ENCODE data around the gene PPL. TPM values are rescaled to one million over a fixed set of nuclear protein-coding genes. Genes with fewer than 3 reads are reported as not detected.
A peak's percentile ranks its signal among the peaks of the same experiment; 100 is the strongest.

The PPL gene
- total RNA-seq, 1 experiment from 2014 or later: 28.5 TPM

GRCh38 chr16:4895366-4895765, 41.6 kb downstream of the PPL start:
- no peak for ATAC-seq
- no peak overlapping the region for H3K4me3 Mint-ChIP-seq
- no peak for DNase-seq (ENCODE audit: low spot score)
- no peak for TF ChIP-seq EMX1 (CRISPR knock-in tag; IDR thresholded peaks at IDR 0.05)
- no peak for TF ChIP-seq ZMAT4 (CRISPR knock-in tag; IDR thresholded peaks at IDR 0.05)
- TF ChIP-seq ZNF232 (CRISPR knock-in tag; IDR thresholded peaks at IDR 0.05): no peak
- TF ChIP-seq ZNF219 (CRISPR knock-in tag; IDR thresholded peaks at IDR 0.05; ENCODE audit: borderline replicate concordance): no peak
- TF ChIP-seq SOX15 (CRISPR knock-in tag; IDR thresholded peaks at IDR 0.05): no peak
- TF ChIP-seq SMAD4 (CRISPR knock-in tag; IDR thresholded peaks at IDR 0.05): no peak
- TF ChIP-seq ATF3 (CRISPR knock-in tag; conservative IDR thresholded peaks at IDR 0.05): no peak
- TF ChIP-seq KAT7 (CRISPR knock-in tag; IDR thresholded peaks at IDR 0.05; ENCODE audit: borderline replicate concordance): no peak
- no peak for TF ChIP-seq USF1 (CRISPR knock-in tag; IDR thresholded peaks at IDR 0.05)
- no peak for TF ChIP-seq NR2C2 (CRISPR knock-in tag; IDR thresholded peaks at IDR 0.05)
- TF ChIP-seq, protein P1, sequence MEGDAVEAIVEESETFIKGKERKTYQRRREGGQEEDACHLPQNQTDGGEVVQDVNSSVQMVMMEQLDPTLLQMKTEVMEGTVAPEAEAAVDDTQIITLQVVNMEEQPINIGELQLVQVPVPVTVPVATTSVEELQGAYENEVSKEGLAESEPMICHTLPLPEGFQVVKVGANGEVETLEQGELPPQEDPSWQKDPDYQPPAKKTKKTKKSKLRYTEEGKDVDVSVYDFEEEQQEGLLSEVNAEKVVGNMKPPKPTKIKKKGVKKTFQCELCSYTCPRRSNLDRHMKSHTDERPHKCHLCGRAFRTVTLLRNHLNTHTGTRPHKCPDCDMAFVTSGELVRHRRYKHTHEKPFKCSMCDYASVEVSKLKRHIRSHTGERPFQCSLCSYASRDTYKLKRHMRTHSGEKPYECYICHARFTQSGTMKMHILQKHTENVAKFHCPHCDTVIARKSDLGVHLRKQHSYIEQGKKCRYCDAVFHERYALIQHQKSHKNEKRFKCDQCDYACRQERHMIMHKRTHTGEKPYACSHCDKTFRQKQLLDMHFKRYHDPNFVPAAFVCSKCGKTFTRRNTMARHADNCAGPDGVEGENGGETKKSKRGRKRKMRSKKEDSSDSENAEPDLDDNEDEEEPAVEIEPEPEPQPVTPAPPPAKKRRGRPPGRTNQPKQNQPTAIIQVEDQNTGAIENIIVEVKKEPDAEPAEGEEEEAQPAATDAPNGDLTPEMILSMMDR (IDR thresholded peaks at IDR 0.05): no peak
- TF ChIP-seq FOXK1 (CRISPR knock-in tag; IDR thresholded peaks at IDR 0.05): no peak
- no peak for TF ChIP-seq PRRX2 (CRISPR knock-in tag; IDR thresholded peaks at IDR 0.05)
- TF ChIP-seq CREM (CRISPR knock-in tag; IDR thresholded peaks at IDR 0.05): no peak
- no peak for TF ChIP-seq ETV6 (CRISPR knock-in tag; IDR thresholded peaks at IDR 0.05)
- TF ChIP-seq ZNF138 (CRISPR knock-in tag; conservative IDR thresholded peaks at IDR 0.05): no peak
- no peak for TF ChIP-seq MXD4 (CRISPR knock-in tag; IDR thresholded peaks at IDR 0.05; ENCODE audit: borderline replicate concordance)
- TF ChIP-seq, protein P2, sequence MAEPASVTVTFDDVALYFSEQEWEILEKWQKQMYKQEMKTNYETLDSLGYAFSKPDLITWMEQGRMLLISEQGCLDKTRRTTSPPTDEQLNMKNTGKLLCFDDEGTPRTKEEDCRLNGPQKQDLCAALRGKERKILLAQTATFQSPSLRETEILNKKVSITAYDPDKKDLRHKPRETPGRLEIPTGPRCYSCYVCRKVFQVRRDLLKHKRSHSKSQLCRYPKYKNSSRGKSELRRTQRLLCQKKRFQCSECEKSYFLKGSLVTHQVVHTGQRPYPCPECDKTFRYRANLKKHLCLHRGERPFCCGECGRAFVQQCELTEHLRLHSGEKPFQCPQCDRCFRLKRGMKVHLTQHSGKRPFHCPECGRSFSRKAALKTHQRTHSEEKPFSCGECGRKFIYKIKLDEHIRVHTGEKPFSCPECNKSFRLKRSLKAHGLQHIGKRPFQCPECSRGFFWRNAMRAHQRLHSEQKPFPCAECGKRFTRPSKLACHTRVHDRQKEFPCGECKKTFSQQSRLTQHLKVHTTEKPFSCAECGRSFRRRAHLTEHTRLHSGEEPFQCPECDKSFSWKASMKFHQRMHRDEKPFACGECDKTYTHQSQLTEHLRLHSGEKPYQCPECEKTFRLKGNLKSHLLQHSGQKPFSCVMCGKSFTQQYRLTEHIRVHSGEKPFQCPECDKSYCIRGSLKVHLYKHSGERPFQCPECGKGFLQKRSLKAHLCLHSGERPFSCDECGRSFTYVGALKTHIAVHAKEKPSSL (CRISPR knock-in tag; conservative IDR thresholded peaks at IDR 0.05): no peak
- H3K36me3 Mint-ChIP-seq: peaks cover 32% of the 10 kb centered on the region
- no peaks in the 10 kb centered on the region for H3K27me3 Mint-ChIP-seq (ENCODE audit: low read depth)
- H3K4me1 Mint-ChIP-seq: no peaks in the 10 kb centered on the region
- peaks cover 6% of the 10 kb centered on the region for H3K9me3 Mint-ChIP-seq
- POLR2A ChIA-PET: no interaction called here
- H3K27ac Mint-ChIP-seq: no peak overlapping the region
- CTCF ChIA-PET: interaction anchor here (1.2 to 1.5 kb wide), 2 partner anchors 61 to 63 kb away, joined by 3 to 4 read pairs; partner anchors contain the start of gene SEC14L5

- no peaks in the 10 kb centered on the region for H3K4me1 Mint-ChIP-seq
- no peak overlapping the region for H3K27ac Mint-ChIP-seq
- no peak for DNase-seq (ENCODE audit: low spot score)
- ChIA-PET POLR2A (no interaction called here), CTCF (interaction anchor here (1.2 to 1.5 kb wide), 2 partner anchors 62 to 64 kb away, joined by 3 to 4 read pairs; partner anchors contain the start of gene SEC14L5)
- peaks cover 28% of the 10 kb centered on the region for H3K36me3 Mint-ChIP-seq
- H3K27me3 Mint-ChIP-seq (ENCODE audit: low read depth): no peaks in the 10 kb centered on the region
- ATAC-seq: peak; percentile 71
- peaks cover 6% of the 10 kb centered on the region for H3K9me3 Mint-ChIP-seq
- no peak overlapping the region for H3K4me3 Mint-ChIP-seq
- TF ChIP-seq, protein P3, sequence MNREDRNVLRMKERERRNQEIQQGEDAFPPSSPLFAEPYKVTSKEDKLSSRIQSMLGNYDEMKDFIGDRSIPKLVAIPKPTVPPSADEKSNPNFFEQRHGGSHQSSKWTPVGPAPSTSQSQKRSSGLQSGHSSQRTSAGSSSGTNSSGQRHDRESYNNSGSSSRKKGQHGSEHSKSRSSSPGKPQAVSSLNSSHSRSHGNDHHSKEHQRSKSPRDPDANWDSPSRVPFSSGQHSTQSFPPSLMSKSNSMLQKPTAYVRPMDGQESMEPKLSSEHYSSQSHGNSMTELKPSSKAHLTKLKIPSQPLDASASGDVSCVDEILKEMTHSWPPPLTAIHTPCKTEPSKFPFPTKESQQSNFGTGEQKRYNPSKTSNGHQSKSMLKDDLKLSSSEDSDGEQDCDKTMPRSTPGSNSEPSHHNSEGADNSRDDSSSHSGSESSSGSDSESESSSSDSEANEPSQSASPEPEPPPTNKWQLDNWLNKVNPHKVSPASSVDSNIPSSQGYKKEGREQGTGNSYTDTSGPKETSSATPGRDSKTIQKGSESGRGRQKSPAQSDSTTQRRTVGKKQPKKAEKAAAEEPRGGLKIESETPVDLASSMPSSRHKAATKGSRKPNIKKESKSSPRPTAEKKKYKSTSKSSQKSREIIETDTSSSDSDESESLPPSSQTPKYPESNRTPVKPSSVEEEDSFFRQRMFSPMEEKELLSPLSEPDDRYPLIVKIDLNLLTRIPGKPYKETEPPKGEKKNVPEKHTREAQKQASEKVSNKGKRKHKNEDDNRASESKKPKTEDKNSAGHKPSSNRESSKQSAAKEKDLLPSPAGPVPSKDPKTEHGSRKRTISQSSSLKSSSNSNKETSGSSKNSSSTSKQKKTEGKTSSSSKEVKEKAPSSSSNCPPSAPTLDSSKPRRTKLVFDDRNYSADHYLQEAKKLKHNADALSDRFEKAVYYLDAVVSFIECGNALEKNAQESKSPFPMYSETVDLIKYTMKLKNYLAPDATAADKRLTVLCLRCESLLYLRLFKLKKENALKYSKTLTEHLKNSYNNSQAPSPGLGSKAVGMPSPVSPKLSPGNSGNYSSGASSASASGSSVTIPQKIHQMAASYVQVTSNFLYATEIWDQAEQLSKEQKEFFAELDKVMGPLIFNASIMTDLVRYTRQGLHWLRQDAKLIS (CRISPR knock-in tag; IDR thresholded peaks at IDR 0.05; ENCODE audit: borderline replicate concordance): no peak
- TF ChIP-seq MAX (CRISPR knock-in tag; IDR thresholded peaks at IDR 0.05): no peak
- TF ChIP-seq, protein P2 (CRISPR knock-in tag; conservative IDR thresholded peaks at IDR 0.05): no peak
- TF ChIP-seq USF1 (CRISPR knock-in tag; IDR thresholded peaks at IDR 0.05): peak; percentile 83
- no peak for TF ChIP-seq ZNF317 (CRISPR knock-in tag; IDR thresholded peaks at IDR 0.05; ENCODE audit: borderline replicate concordance, low read depth)
These were observed 42.4 kb downstream of the PPL start for GRCh38 chr16:4894276-4895150.
